ENCODE results near the gene CHCHD3.

The CHCHD3 gene

DNA sequence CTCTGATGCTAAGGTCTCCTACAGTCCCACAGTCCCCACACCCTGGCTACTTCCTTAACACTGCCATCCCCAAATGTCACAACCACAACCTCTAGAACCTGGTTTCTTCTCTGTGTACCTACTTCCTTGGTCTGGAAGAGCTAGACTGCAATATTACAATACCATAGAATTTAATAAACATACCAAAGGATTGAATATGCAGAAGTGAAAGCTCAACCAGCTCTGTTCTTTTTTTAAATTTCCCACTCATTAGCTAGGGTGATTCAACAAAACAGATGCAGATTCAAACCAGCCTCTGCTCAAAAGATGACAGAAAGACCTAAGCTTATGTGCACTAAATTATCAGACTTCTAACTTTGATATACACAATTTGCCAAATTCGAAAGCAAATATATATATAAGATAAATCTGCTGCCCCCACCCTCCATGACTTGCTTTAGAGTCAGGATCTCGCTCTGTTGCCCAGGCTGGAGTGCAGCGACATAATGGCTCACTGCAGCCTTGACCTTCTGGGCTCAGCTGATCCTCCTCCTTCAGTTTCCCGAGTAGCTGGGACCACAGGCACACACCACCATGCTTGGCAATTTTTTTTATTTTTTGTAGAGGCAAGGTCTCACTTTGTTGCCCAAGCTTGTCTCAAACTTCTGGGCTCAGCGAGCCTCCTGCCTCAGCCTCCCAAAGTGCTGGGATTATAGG lies 212.6 kb downstream of the CHCHD3 start:
- ATAC-seq, result no peak; the same call in 2 of the 3 replicates
- TF ChIP-seq ZC3H10 (CRISPR knock-in tag; IDR thresholded peaks at IDR 0.05), result no peak
- no peak for TF ChIP-seq ZNF70 (CRISPR knock-in tag; IDR thresholded peaks at IDR 0.05)
- TF ChIP-seq ESRRG (CRISPR knock-in tag; IDR thresholded peaks at IDR 0.05), result no peak
- TF ChIP-seq ZFP3 (CRISPR knock-in tag; IDR thresholded peaks at IDR 0.05), result no peak
- no peak for TF ChIP-seq ARNTL (CRISPR knock-in tag; IDR thresholded peaks at IDR 0.05; ENCODE audit: borderline replicate concordance, low read depth)
- TF ChIP-seq RARB (CRISPR knock-in tag; IDR thresholded peaks at IDR 0.05), result no peak
- no peak for TF ChIP-seq TCF4 (CRISPR knock-in tag; IDR thresholded peaks at IDR 0.05; ENCODE audit: borderline replicate concordance)
- TF ChIP-seq CSDC2 (CRISPR knock-in tag; IDR thresholded peaks at IDR 0.05), result no peak
- TF ChIP-seq ZFP30 (CRISPR knock-in tag; IDR thresholded peaks at IDR 0.05), result no peak
- no peak for TF ChIP-seq GLIS3 (CRISPR knock-in tag; IDR thresholded peaks at IDR 0.05)
- TF ChIP-seq BACH2 (CRISPR knock-in tag; IDR thresholded peaks at IDR 0.05; ENCODE audit: borderline replicate concordance), result no peak
- TF ChIP-seq, protein P1, sequence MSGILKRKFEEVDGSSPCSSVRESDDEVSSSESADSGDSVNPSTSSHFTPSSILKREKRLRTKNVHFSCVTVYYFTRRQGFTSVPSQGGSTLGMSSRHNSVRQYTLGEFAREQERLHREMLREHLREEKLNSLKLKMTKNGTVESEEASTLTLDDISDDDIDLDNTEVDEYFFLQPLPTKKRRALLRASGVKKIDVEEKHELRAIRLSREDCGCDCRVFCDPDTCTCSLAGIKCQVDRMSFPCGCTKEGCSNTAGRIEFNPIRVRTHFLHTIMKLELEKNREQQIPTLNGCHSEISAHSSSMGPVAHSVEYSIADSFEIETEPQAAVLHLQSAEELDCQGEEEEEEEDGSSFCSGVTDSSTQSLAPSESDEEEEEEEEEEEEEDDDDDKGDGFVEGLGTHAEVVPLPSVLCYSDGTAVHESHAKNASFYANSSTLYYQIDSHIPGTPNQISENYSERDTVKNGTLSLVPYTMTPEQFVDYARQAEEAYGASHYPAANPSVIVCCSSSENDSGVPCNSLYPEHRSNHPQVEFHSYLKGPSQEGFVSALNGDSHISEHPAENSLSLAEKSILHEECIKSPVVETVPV (CRISPR knock-in tag; IDR thresholded peaks at IDR 0.05), result no peak
- TF ChIP-seq, protein P2, sequence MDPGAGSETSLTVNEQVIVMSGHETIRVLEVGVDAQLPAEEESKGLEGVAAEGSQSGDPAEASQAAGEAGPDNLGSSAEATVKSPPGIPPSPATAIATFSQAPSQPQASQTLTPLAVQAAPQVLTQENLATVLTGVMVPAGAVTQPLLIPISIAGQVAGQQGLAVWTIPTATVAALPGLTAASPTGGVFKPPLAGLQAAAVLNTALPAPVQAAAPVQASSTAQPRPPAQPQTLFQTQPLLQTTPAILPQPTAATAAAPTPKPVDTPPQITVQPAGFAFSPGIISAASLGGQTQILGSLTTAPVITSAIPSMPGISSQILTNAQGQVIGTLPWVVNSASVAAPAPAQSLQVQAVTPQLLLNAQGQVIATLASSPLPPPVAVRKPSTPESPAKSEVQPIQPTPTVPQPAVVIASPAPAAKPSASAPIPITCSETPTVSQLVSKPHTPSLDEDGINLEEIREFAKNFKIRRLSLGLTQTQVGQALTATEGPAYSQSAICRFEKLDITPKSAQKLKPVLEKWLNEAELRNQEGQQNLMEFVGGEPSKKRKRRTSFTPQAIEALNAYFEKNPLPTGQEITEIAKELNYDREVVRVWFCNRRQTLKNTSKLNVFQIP (CRISPR knock-in tag; IDR thresholded peaks at IDR 0.05; ENCODE audit: borderline replicate concordance, low read depth), result no peak

DNA sequence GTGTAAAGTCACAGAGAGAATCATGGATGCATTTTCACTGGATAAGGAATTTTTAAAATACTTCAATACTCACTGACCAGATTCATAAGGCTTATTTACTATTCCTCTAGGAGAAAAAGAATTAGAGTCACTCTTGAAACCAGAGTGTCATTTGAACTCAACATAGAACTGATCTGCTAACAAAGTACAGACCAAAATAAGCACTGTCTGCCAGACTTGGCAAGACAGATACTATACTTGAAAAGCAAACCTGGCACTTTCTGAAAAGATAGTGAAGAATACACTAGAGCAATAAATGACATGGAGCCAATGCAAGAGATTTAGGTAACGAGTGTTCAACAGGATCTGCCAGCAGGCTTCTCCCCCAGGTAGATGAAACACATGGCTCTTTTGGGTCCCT lies 215.3 kb downstream of the CHCHD3 start:
- TF ChIP-seq ZNF8 (CRISPR knock-in tag; IDR thresholded peaks at IDR 0.05) (no peak), ARNTL (CRISPR knock-in tag; IDR thresholded peaks at IDR 0.05; ENCODE audit: borderline replicate concordance, low read depth) (no peak), OSR1 (CRISPR knock-in tag; IDR thresholded peaks at IDR 0.05) (no peak), TOX (CRISPR knock-in tag; IDR thresholded peaks at IDR 0.05; ENCODE audit: borderline replicate concordance) (no peak), BACH2 (CRISPR knock-in tag; IDR thresholded peaks at IDR 0.05; ENCODE audit: borderline replicate concordance) (no peak), TCF4 (CRISPR knock-in tag; IDR thresholded peaks at IDR 0.05; ENCODE audit: borderline replicate concordance) (no peak), ZNF565 (CRISPR knock-in tag; conservative IDR thresholded peaks at IDR 0.05; ENCODE audit: low read depth) (no peak)
- TF ChIP-seq, protein P3, sequence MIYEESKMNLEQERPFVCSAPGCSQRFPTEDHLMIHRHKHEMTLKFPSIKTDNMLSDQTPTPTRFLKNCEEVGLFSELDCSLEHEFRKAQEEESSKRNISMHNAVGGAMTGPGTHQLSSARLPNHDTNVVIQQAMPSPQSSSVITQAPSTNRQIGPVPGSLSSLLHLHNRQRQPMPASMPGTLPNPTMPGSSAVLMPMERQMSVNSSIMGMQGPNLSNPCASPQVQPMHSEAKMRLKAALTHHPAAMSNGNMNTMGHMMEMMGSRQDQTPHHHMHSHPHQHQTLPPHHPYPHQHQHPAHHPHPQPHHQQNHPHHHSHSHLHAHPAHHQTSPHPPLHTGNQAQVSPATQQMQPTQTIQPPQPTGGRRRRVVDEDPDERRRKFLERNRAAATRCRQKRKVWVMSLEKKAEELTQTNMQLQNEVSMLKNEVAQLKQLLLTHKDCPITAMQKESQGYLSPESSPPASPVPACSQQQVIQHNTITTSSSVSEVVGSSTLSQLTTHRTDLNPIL (CRISPR knock-in tag; IDR thresholded peaks at IDR 0.05; ENCODE audit: low read depth), result no peak
- ATAC-seq, result no peak

DNA sequence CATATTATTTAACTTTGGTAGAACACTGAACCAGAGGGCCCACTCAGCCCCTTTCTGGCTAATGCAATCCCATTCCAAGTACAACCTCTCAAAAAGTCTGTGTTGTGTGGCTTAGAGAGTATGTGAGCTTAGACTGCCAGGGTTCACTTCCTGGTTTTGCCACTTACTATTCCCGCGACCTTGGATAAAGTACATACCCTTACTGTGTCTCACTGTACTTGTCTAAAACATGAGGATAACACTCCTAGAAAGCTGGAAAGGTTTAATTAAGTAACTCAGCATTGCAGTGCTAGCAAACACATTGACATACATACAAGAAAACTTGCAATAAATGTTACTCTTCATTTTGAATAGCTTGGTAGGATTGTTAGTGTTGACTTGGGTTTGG lies 215.8 kb downstream of the CHCHD3 start:
- ATAC-seq, result no peak

DNA sequence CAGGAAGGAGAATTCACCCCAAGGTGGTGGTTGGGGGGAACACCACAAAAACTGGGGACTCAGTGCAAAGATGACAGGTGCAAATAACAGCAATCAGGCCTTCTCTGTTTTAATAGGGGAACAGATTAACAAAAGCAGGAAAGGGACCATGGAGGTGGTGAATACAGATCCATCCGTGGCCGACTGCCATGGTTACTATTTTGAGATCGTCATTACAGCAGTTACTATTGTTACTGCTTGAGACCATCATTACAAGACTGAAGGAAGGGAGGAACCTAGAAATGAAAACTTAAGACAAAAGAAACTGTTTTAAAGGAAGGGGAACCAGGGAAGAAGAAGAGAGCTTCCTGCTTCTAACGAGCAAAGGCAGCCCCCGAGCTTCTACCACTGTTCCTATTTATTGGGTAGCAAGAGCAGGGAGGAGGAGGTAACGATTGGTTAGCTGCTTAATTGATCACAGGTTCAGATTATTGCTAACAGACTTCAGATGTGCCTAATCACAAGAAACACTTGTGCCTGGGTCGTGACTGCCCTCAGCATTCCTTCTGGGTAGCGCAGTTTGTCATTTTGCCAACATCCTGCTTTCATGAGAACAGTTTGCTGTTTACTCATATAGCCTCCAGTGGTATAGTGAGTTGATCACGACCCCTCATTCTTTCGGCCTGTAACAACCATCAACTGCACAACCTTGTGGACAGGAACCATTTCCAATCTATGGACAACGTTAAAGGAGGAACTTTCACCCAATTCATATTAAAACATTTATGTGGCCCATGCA lies 216.3 kb downstream of the CHCHD3 start:
- no peak for TF ChIP-seq GLIS3 (CRISPR knock-in tag; IDR thresholded peaks at IDR 0.05)
- no peak for TF ChIP-seq ZFP30 (CRISPR knock-in tag; IDR thresholded peaks at IDR 0.05)
- no peak for ATAC-seq

More for the DNA sequence above, 215.8 kb downstream of the CHCHD3 start:
- no peak for TF ChIP-seq ARNTL (CRISPR knock-in tag; IDR thresholded peaks at IDR 0.05; ENCODE audit: borderline replicate concordance, low read depth)
- TF ChIP-seq, protein P3 (CRISPR knock-in tag; IDR thresholded peaks at IDR 0.05; ENCODE audit: low read depth), result no peak
- no peak for TF ChIP-seq CSDC2 (CRISPR knock-in tag; IDR thresholded peaks at IDR 0.05)
- TF ChIP-seq ZNF8 (CRISPR knock-in tag; IDR thresholded peaks at IDR 0.05), result no peak
- no peak for TF ChIP-seq OSR1 (CRISPR knock-in tag; IDR thresholded peaks at IDR 0.05)
- no peak for TF ChIP-seq RARB (CRISPR knock-in tag; IDR thresholded peaks at IDR 0.05)
- TF ChIP-seq ISL1 (CRISPR knock-in tag; IDR thresholded peaks at IDR 0.05), result no peak
- TF ChIP-seq ESRRG (CRISPR knock-in tag; IDR thresholded peaks at IDR 0.05), result no peak
- TF ChIP-seq ZC3H10 (CRISPR knock-in tag; IDR thresholded peaks at IDR 0.05), result no peak

All from SK-N-SH treated with all-trans-retinoic acid at 6 μM for 48 hours (cell line).